HG03280 (cell line): Measurements from ENCODE around the gene TEX53.
A peak's percentile ranks its signal among the peaks of the same experiment; 100 is the strongest.

Experiments used
- ATAC-seq: cut with Tn5 transposase; IDR thresholded peaks from one replicate; pipeline ENCODE4 v1.9.1; 2021; ENCODE audit warnings: mild to moderate bottlenecking, moderate library complexity; ENCODE audit not compliant: unreplicated experiment

The TEX53 gene

DNA sequence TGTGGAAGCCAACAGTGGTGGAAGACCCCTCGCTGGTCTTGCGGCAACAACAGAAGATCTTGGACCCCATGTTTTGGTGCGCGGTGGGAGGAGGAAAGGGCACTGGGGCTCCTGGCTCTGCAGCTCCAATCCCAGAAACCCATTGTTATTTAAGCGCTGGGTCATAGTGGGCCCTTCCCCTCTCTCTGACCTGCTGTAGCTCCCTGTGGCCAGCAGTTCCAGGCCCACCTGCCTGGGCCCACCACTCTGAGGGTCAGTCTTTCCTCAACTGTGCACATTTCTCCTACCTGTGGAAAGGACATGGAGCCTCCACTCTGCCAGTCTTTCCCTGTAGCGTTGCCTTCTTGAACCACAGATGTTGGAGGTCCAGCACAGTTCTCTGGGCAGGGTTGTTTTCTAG is at the start of gene TEX53:
Gene TEX53 (minus strand): TSS at position 101 of the 400 bp plus-strand sequence. CDS start 31 bp downstream, at position 70.
- ATAC-seq, result no peak

DNA sequence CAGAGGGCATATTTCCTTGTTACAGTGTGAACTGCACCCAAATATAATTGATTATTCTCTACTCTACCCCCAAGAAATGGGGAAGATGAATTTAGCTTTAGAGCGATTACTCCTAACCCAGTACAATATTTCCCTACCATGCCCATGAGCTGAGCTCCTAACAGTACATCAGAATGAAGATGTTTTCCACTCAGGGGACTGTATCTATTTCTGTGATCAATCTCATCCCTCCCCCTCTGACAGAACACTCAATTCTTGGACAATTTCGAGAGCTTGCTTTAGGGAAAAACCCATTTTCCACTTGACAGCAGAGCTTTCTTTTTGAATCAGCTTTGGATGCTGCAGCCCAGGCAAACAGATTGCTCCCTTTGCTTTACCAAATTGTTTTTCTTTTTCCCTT is 49.1 kb upstream of the TEX53 start:
- no peak for ATAC-seq

DNA sequence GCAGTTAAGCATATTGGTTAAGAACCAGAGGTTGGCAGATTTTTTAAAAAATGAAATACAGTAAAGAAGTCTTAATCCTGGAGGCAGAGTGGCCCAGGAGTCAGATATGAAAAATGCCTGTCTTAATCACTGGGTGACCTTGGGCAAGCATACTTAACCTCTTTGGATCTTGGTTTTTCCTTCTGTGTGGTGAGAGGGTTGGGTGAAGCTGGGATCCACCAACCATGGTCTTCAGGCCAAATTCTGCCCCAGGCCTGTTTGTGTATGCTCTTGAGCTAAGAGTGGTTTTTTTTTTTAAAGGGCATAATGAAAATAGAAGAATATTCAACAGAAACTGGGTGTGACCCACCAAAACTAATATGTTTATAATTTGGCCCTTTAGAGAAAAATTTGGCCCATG is 44.4 kb upstream of the TEX53 start:
- no peak for ATAC-seq

DNA sequence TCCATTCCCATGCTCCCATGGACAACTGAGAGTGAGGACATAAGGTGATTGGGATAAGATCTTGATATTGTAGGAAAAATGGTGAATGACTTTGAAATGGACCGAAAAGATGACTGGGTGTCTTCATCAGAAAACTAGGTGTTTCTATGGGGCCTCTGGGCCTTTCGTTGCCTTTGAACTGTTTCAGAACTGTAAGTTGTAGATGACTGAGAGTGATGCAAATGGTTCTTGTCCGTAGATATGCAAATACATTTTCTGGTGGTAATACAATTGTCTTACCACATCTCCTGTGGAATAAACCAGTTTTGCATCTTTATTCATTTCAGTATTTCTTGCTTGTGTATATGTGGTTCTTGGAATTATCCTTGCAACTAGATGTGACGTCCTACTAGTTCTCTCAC is 40.3 kb upstream of the TEX53 start:
- ATAC-seq, result peak; percentile 45

DNA sequence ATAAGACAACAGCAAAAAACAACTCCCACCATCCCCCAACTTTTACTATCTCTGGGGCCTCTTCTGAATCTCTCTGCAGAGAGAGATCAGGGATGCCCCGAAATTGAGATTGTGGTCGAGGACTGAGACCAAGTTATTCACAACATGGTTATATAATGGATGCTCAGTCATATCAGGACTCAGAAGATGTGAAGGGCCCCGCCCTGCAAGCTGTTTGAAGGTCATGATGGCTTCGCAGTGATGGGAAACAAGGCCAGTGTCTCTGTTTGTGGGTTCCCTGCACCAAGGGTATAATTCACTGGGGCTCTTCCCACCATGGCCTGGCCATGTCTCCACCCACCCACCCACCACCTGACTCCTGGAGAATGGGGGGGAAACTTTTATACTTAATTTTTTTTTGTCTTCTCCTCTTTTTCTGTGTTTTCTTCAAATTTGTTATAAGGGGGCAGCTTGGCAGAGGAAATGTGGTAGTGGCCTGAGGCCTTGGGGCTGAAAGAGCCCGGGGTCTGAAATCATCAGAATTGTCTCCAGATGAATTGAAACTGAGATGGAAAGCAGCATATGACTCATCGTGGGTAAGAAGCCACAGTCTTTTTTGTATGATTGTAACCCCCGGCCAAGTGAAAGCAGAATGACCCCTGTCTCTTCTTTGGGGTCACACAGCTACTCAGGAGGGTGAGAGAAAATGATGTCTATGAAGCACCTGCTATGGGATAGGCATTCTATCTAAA is 39.4 kb upstream of the TEX53 start:
- peak; percentile 57 for ATAC-seq

DNA sequence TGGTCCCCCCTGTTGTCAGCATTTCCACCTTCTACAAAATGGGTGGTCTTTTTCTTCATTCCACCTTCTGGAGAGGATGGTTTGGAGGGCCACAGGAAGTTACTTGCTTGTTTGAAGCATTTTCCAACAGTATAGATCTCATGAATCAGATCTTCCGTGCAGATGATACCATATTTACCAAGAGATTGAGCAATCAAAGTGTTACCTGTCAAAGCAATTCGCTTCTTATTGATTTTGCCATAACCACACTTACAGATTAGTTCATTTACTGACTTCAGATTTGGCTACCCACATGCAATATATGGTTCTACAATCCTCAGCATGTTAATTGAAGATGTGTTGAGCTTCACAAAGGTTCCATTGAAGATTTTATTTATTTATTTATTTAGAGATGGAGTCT is 38.3 kb upstream of the TEX53 start:
- no peak for ATAC-seq

DNA sequence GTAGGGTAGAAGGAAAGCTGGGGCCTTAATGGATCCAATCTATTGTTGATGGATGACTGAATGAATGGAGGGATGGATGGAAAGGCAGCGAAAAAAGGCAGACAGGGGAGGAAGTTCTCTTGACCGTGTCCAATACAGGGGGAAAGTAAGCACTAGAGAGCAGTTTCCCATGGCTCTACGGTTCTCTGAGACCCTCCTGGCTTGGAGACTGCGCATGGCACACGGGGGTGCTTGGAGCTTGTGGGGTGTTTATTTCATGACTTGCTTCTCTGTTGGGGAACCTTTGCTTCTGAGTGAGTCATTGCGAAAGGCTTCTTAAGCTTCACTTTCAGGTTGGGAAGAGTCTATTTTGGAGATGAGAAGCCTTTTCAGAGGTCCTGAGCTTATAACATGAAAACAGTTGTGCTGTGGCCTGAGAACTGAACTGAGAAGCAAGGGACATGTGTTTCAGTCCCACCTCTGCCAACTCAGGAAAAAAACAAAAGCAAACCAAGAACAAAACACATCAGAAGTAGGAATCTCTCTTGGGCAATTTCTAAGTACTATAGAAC is 37.2 kb upstream of the TEX53 start:
- ATAC-seq, result no peak

DNA sequence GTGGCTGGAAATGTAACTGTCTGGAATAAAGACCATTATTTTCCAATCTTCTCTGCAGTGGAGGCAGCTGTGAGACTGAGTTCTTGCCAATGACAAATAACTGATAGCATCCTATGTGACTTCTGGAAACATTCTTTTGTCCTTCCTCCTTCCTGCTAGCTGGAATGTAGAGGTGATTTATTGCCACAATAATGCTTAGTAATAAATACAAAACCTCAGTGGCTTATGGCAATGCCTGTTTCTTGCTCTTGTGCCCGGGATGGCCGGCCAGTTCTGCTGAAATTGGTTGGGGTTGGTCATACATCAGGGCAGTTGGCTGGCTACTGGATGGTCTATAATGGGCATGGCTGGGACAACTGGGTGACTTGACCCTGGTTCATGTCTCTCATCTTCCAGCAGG is 36.5 kb upstream of the TEX53 start:
- no peak for ATAC-seq

DNA sequence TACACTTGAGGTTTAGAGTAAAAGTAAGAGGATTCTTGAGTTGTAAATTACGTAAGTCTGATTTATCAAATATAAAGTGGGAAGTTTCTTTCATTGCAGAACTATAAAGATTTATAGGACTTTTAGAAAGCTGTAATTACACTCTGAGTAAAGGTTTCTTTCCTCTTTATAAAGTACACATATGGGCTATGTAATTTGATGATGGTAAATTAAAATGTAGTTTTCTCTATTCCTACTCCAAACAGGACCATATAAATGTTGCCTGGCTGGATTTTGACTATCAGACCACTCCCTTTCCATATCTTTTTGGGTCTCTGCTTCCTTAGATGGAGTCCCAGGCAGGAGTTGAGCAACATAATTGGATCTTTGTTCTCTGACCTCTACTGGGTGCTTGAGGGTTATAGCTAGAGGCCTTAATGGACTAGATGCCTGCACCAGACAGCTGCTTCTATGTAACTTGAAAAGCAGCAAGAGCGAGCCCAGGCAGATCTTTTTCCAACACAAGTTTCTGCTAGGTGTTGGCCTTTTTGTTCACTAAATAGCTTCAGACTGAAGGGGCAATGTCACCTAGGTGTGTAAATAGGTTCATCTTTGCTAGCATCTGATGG is 35.7 kb upstream of the TEX53 start:
- no peak for ATAC-seq

DNA sequence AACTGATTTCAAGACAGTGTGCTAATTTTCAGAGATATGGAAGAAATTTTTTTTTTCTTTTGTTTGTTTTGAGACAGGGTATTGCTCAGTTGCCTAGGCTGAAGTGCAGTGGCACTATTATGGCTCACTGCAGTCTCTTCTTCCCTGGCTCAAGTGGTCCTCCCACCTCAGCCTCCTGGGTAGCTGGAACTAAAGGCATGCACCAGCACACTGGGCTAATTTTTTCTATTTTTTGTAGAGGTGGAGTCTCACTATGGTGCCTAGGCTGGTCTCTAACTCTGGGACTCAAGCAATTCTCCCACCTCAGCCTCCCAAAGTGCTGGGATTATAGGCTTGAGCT is 34.3 kb upstream of the TEX53 start:
- no peak for ATAC-seq

DNA sequence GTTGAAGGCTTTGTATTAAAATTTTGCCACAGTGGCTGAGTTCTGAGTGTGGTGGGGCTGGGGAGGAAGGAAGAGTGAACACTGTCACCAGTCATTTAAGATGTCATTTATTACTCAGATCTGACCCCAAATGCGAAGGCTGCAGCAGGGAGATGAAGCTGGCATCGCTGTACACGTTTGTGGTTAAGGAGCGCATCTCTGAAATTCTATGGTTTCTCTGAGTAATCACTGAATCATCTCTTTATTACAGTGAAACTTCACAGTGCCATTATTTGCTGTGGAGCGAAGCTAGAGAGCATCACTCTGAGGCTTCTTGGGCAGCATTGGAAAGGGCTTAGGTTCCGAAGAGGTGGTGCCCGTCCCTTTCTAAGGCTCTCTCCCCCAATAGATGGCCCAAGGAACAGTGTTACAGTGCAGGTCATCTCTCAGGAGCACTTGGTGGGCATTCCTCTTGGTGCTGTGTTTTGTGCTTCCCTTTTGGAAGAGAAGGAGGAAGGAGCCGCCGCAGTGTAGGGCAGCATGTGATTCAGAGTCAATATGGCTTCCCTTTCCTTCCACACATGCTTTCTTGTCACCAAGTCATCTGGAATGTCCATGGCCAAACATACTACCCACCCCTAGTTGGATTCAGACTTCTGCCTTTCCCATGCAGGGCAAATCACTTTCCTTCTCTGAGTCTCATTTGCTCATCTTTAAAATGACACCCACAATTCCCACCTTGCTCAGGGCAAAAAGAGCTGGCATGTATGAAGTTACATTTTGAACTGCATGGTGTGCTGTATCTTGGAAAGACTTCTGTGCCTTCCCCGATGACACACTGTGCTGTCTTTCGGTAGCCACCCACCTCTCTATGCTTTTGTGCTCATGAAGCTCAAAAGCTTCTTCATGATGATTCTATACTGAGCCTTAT is 33.7 kb upstream of the TEX53 start:
- ATAC-seq, result peak; percentile 49

DNA sequence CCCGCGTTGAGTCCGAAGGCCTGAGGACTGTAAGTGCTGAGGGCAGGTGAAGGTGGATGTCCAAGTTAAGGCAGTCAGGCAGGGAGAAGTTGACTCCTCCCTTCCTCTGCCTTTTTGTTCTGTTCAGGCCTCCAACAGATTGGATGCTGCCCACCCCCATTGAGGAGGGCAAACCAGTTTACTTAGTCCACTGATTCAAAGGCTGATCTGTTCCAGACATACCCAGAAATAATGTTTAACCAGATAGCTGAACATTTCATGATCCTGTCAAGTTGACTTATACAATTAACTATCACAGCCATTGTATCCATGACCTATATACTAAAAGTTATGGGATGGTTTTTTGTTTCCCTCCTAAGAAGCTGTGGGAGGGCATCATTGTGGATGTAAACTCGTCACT is 32.7 kb upstream of the TEX53 start:
- no peak for ATAC-seq

DNA sequence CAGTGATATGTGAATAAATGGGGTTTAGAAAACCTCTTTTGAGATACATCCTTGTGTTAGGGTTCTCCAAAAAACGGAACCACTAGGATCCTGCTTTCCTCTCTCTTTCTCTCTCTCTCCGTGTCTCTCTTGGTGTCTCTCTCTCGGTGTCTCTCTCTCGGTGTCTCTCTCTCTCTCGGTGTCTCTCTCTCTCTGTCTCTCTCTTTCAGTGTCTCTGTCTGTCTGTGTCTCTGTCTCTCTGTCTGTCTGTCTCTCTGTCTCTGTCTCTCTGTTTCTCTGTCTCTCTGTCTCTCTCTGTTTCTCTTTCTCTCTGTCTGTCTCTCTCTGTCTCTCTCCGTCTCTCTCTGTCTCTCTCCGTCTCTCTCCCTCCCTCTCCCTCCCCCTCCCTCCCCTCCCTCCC is 32.2 kb upstream of the TEX53 start:
- ATAC-seq, result no peak

DNA sequence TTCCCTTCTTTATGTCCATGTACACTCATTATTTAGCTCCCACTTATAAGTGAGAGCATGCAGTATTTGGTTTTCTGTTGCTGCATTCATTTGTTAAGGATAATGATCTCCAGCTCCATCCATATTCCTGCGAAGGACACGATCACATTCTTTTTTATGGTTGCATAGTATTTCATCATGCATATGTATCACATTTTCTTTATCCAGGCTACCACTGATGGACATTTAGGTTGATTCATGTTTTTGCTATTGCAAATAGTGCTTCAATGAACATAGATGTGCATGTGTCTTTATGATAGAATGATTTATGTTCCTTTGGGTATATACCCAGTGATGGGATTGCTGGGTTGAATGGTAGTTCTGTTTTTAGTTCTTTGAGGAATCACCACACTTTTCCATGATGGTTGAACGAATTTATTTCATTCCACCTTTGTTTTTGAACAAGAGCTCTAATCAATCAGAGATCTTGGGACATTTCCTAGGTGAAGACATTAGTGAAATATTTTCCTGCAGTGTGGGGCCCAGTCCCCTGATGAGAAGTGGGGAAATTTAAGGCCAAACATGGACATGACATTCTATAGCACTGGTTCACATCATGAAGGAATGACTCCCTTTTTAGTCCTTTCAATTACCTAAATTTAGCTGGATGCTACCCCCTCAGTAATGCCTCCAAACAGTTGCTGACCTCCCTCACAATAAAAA is 31.5 kb upstream of the TEX53 start:
- no peak for ATAC-seq

DNA sequence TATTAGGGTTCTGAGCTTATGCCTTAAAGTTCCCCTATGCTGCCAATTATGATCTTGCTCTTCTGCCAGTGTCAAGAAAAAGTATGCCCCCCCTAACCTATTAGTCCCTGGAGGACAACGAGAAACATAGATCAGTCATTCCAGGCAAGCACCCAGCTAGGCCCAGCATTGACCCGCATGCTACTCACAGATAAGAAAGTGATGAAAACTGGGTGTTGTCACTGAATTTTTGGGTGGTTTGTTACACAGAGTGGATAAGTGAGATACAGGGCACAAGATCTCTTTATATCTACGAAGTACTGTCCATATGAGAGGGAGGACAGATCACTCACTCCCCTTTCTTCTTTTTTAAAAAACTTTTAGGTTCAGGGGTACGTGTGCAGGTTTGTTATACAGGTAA is 30.8 kb upstream of the TEX53 start:
- no peak for ATAC-seq

DNA sequence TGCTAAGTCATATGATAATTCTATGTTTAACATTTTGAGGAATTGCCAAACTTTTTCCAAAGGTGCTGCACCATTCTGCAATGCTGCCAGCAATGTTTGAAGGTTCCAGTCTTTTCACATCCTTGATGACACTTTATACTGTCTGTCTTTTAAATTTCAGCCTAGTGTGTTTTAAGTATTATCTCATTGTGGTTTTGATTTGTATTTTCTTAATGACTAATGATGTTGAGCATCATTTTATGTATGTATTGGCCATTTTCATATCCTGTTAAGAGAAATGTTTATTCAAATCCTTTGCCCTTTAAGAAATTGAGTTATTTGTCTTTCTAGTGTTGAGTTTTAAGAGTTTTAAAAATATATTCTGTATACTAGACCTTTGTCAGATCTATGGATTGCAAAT is 29.4 kb upstream of the TEX53 start:
- no peak for ATAC-seq

DNA sequence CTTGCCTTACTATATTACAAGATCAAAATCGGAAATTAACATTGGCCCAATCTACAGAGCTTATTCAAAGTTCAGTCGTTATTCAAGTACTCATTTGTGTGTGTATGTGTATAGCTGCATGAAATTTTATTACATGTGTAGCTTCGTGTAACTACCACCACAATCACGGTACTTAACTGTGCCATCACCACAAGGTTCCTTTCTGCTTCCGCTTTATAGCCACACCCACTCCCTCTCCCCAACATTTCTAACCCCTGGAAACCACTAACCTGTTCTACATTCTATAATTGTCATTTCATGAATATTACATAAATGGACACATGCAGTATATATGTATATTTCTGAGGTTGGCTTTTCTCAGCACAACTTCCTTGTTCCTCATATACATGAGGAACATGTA is 28.3 kb upstream of the TEX53 start:
- no peak for ATAC-seq

DNA sequence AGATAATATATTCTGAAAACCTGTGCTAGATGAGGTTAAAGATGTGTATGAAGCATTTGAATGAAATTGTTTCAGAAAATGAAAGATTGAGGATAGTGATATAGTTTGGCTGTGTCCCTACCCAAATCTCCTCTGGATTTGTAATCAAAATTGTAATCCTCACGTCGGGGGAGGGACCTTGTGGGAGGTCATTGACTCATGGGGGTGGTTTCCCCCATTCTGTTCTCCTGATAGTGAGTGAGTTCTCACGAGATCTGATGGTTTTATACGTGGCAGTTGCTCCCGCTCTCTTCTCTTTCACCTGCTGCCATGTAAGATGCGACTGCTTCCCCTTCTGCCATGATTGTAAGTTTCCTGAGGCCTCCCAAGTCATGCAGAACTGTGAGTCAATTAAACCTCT is 26.4 kb upstream of the TEX53 start:
- ATAC-seq, result no peak

DNA sequence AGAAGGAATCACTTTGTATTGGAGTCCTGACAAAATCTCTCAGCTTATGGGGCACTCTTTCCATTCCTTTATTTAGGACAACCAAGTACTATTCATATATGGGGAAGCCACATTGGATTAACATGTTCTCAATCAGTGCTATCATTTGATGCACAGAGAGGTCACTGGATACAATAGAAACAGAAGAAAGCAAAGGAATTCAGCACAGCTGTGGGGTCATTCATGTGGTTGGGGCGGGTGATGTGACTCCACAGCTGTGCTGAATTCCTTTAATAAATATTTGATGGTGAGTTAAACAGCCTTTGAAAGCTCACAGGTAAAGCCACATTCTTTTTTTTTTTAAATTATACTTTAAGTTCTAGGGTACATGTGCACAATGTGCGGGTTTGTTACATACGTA is 25.2 kb upstream of the TEX53 start:
- no peak for ATAC-seq

DNA sequence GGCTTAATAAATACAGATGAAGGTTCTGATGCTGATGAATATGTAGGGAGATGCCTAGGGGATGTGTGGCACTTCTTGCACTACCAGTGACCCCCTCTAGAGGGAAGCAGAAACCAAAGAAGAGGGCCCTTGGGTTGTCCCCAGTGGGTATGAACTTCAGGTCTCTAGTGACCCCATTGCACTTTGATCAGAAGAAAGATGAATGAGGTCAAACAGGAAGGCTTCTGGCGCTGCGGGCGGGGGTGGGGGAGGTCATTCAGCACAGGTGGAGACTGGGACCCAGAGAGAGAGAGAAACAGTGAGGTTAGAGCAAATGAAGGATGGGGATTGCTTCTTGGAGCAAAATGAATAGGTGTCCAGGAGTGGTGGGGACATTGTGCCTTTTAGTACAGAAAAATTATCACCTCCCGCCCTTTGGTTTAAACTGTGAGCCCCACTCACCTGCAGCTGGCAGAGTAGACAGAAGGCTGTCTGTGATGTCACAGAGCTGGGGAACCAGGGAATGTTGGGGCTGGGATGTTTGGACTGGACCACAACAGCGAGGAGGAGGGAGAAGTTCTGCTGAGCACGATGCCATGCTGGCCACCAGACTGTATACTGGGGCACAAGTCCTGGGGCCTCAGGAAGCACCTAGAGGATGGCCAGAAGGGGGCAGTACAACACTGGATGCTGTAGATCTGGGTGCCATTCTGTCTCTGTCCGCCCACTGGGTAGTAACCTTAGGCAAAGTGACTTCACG is 24.2 kb upstream of the TEX53 start, which contains the start of gene TEX48:
Gene TEX48 (minus strand): TSS at position 599 of the 739 bp plus-strand sequence. CDS start 10,469 bp downstream, outside the sequence.
- ATAC-seq, result peak; percentile 75
